HG03066 (cell line): ENCODE data around the gene PLXNA1.

ENCODE experiments used
- ATAC-seq: cut with Tn5 transposase; IDR thresholded peaks from one replicate; pipeline ENCODE4 v1.9.1; 2021; ENCODE audit warnings: low read depth; ENCODE audit not compliant: unreplicated experiment

Gene PLXNA1

GRCh38 chr3:126982471-126983175, at the start of gene PLXNA1:
TSS of gene PLXNA1 (plus strand) at chr3:126983115. CDS start at chr3:126988594, 5,479 bp downstream.
- peak; percentile 74 for ATAC-seq

- ATAC-seq: no peak
Observed at GRCh38 chr3:126934031-126934531, 48.8 kb upstream of the PLXNA1 start.

- no peak for ATAC-seq
Observed at GRCh38 chr3:126934991-126935390, 47.9 kb upstream of the PLXNA1 start.

DNA sequence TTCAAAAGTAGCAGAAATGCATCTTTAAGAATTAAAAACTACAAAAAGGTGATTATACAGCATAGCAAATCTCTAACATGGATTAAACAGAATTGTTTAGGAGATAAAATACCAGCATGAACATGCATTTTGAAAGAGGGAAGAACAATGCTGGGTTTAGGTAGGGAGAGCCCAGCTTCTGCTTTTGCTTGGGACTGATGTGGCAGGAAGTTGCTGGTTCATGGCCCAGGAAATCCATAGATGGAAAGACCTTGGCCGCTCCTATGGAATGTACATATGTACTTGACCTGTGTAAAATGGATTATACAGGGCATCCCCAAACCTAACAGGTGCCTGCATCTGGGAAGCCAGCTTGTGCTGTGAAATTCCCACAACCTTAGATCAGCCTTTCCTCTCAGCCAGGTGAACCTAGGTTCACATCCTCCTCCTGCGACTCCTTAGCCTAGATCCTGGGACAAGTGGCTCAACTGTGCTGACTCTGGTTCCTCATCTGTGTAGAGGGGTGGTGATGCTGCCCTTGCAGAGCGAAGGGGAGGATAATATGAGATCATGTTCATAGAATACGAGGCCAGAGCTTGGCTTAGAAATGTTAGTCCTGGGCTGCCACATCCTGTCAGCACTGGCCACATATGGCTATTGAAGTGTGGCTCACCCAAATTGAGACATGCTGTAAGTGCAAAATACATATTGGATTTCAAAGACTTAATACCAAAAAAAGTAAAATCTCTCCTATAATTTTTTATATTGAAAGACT, 47.0 kb upstream of the PLXNA1 start:
- no peak for ATAC-seq

- ATAC-seq: no peak
Observed at GRCh38 chr3:126936853-126937425, 46.0 kb upstream of the PLXNA1 start.

GRCh38 chr3:126937533-126937932, 45.4 kb upstream of the PLXNA1 start:
- ATAC-seq: no peak

DNA sequence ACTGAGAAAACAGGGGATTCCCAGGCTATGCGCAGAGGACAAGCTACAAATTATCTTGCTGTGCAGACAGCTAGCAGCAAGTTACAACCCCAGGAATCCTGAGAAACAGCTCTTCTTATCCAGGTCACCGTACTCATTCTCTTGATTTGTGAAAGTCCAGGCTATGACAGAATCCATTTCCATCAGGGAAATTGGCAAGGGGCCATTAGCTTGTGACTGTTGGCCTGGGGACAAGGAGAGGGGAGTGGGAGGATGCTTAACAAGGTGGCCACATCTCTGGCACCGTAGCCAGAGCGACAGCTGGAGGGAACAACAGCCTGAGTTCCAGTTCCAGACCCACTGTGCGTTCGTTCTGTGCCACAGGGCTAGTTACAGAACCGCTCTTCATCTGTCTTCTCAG, 44.9 kb upstream of the PLXNA1 start:
- ATAC-seq: no peak

DNA sequence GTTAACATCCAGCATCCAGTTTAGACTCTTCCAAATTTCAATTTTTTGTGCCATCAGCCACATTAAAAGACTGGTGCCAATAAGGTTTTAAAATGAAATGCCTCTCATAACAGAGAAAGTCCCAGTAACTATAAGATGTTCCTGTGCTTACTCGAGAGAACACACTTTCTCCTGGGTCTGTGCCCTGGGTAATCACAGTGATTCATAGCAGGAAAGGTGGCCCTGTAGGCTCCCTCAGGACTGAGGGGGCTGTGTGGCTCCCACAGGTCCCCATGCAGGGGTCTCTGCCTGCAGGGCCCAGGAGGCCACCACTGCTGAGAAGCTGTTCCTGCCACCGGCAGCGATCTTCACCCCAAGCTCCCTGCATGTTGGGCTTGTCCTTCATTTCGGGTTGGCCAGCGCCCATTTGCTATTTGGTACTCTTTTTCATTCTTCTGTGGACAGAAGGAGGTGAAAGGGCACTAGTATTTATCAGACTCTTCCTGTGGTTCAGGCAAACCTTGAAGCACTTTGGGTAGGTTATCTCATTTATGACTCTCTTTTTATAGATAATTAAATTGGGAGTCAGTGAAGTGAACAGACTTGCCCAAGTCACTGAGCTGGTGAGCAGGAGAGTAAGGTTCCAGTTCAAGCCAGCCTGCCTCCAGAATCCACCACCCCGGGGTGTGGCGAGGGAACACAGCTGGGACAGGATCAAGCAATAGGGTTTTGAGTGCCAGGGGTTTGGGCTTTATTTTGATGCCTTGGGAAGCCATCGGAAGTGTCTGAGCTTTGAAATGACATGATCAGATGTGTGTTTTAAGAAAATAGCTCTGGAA, 44.2 kb upstream of the PLXNA1 start:
- ATAC-seq: no peak

DNA sequence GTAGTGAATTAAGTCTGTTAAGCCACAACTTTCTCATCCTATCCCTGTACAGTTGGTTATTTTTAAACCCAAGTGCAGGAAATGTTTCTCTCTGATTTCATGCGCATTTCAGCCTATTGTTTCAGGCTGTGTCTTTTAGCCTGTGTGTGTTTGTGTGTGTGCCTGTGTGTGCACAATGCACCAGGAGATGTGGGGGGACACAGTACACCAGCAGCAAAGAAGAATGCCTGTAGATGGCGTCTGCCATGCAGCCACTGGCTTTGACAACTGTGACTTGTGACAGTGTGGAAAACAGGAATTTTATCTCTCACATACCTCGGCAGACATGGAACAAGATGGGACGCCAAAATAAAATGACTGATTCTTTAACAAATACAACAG, 43.6 kb upstream of the PLXNA1 start:
- ATAC-seq: no peak

GRCh38 chr3:126939733-126940132, 43.2 kb upstream of the PLXNA1 start:
- no peak for ATAC-seq

DNA sequence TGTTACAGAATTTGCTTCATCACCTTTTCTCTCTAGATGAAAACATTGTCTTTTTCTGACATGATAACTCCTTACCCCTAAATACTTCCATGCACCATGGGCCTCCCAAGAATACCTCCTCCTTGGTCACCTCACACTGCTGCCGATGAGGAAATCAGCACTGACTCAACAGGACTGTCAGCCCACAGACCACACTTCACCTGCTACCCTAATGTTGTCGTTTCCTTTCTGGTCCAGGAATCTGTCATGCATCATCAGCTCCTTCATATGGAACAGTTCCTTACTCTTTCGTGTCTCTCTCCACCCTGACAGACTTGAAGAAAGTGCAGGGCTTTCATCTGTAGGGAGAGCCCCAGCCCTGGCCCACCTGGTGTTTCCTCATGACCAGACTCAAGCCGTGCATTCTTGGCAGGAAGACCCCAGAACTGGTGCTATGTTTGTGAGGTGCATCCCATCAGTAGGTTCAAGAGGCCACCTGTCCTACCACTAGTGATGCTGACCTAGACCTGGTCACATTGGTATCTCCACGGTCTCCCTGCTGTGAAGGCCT, 41.1 kb upstream of the PLXNA1 start:
- ATAC-seq: no peak

- ATAC-seq: no peak
Observed at GRCh38 chr3:126944089-126944965, 38.6 kb upstream of the PLXNA1 start.

DNA sequence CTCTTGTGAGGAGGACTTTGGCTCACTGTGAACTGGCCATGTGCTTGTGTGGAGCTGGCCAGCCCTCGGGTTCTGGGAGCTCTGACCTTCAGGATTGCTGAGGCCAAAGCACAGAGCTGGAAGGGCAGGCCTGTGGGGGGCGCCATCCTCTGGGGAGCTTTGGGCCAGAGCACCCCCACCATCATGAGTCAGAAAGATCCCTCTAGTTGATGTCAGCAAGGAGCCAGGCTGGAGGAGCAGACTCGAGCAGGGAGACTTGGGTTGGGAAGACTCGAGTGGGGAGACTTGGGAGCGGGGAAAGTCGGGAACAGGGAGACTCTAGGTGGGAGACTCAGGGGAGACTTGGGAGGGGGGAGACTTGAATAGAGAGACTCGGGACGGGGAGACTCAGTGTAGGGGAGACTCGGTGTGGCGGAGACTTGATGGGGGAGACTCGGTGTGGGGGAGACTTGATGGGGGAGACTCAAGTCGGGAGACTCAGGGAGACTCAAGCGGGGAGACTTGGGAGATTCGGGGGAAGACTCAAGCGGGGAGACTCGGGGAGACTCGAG, 37.7 kb upstream of the PLXNA1 start:
- no peak for ATAC-seq

DNA sequence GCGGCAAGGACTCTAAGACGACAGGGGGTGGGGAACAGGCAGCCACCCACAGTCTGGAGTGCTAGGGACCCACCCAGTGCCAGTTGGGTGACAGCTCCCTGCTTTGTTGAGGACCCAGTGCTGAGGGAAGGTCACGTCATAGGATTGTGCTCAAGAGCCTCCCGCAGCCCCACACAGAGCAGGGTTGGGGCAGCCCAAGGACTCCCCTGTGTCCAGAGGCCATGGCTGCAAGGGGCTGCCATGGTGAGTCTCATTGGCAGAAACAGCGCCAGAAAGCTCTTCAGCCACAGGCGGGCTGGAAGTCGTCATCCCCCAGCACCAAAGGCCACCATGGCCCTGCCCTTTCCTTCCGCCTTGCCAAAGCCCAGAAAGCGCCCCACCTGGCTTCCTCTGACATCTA, 37.0 kb upstream of the PLXNA1 start:
- ATAC-seq: no peak

- no peak for ATAC-seq
Observed at GRCh38 chr3:126946405-126946804, 36.5 kb upstream of the PLXNA1 start.

GRCh38 chr3:126947429-126947828, 35.5 kb upstream of the PLXNA1 start:
- no peak for ATAC-seq

GRCh38 chr3:126948980-126949535, 33.9 kb upstream of the PLXNA1 start:
- no peak for ATAC-seq

GRCh38 chr3:126951561-126951960, 31.4 kb upstream of the PLXNA1 start:
- no peak for ATAC-seq
